ENCODE data around the gene UBTF.

The UBTF gene

DNA sequence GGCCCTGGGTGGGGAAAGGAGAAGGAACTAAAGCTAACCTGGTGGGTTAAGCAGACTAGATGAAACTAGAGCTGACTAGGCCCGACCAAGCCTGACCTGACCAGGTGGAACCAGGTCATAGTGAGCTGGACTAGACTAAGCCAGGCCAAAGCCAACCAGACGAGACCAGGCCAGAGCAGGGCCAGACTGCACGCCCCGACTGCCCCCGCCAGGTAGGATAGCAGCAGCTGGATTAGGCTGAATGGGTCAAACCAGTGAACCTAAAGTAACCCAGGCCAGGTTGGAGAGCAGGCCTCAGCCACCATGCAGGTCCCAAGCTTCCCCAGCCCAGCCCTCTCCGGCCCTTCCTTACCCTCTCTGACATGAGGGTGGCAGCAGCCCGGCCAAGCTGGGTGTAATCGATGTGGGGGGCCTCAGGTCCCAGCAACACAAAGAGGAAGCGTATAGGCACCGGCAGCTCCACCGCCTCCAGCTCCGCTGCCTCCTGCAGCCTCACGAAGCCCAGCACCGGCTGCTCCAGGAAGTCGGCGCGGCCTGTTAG is 39.4 kb upstream of the UBTF start:
- H3K27ac ChIP-seq: no peak overlapping the region
- no peaks in the 10 kb centered on the region for H3K27me3 ChIP-seq (ENCODE audit: control insufficient read depth, insufficient read depth, low read length)
- H3K4me1 ChIP-seq: no peaks in the 10 kb centered on the region
- no peak overlapping the region for H3K9ac ChIP-seq
- H3K4me2 ChIP-seq (ENCODE audit: low read length): no peak overlapping the region
- no peak overlapping the region for H3K4me3 ChIP-seq (ENCODE audit: low read depth, low read length)
- no peak for TF ChIP-seq CTCF (IDR thresholded peaks at IDR 0.05)
- H3K9me3 ChIP-seq (ENCODE audit: control insufficient read depth, low read length): no peaks in the 10 kb centered on the region
- no peaks in the 10 kb centered on the region for H3K79me2 ChIP-seq
- H3K36me3 ChIP-seq (ENCODE audit: control insufficient read depth, insufficient read depth, low read length): no peaks in the 10 kb centered on the region
- H2AFZ ChIP-seq: no peak overlapping the region

DNA sequence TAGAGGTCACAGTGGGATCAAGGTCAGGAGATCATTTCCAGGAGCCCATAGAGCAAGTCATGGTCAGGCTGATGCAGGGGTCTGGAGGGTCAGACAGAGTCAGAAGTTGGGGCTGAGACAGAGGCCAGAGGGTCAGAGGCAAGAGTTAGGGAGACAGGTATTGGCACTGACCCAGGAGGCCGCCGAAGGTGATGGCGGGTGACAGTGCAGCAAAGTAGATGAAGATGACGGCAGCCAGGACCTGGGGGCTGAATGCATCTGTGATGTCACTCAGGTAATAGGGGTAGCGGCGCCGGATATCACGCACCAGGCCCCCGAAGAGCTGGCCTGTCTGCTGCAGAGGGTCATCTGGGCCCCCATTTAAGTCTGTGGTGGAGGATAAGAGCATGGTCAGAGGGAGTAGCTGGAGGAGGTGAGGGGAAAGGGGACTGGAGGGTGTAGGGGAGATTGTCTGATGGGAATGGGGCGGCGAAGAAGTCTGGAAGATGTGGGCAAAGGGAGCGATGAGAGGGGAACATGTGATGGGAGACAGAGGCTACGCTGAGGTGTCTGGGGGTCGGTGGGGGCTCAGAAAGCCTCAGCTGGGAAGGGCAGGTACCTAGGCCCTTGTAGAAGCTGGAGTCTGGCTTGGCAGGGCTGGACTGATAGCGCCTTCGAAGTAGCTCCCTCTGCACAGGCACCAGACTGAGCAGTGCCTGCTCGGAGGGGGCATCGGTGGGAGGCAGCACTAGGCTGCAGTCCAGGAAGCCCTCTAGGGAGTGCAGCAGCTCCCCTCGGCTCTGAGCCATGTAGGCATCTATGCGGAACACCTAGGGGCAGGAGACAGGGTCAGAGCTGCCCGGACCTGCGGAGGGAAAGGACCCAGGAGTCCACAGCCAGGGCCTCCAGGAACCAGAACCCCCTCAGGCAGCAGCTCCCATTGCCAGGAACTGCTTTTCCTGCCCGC is 38.6 kb upstream of the UBTF start:
- Histone ChIP-seq H3K9ac (no peak overlapping the region), H3K36me3 (ENCODE audit: control insufficient read depth, insufficient read depth, low read length) (no peaks in the 10 kb centered on the region), H3K79me2 (no peaks in the 10 kb centered on the region), H3K27me3 (ENCODE audit: control insufficient read depth, insufficient read depth, low read length) (no peaks in the 10 kb centered on the region), H3K27ac (no peak overlapping the region), H2AFZ (no peak overlapping the region), H3K9me3 (ENCODE audit: control insufficient read depth, low read length) (no peaks in the 10 kb centered on the region), H3K4me1 (no peaks in the 10 kb centered on the region), H3K4me2 (ENCODE audit: low read length) (no peak overlapping the region), H3K4me3 (ENCODE audit: low read depth, low read length) (no peak overlapping the region)
- no peak for TF ChIP-seq CTCF (IDR thresholded peaks at IDR 0.05)

- no peaks in the 10 kb centered on the region for H3K27me3 ChIP-seq (ENCODE audit: control insufficient read depth, insufficient read depth, low read length)
- no peaks in the 10 kb centered on the region for H3K9me3 ChIP-seq (ENCODE audit: control insufficient read depth, low read length)
- H2AFZ ChIP-seq: no peak overlapping the region
- H3K36me3 ChIP-seq (ENCODE audit: control insufficient read depth, insufficient read depth, low read length): no peaks in the 10 kb centered on the region
- TF ChIP-seq CTCF (IDR thresholded peaks at IDR 0.05): no peak
- H3K9ac ChIP-seq: no peak overlapping the region
- no peak overlapping the region for H3K4me2 ChIP-seq (ENCODE audit: low read length)
- no peaks in the 10 kb centered on the region for H3K4me1 ChIP-seq
- no peak overlapping the region for H3K27ac ChIP-seq
- no peak overlapping the region for H3K4me3 ChIP-seq (ENCODE audit: low read depth, low read length)
- no peaks in the 10 kb centered on the region for H3K79me2 ChIP-seq
Measured at GRCh38 chr17:44256671-44257070, 37.2 kb upstream of the UBTF start.

- Histone ChIP-seq H3K27me3 (ENCODE audit: control insufficient read depth, insufficient read depth, low read length) (no peaks in the 10 kb centered on the region), H3K4me2 (ENCODE audit: low read length) (no peak overlapping the region), H3K9ac (no peak overlapping the region), H3K4me1 (no peaks in the 10 kb centered on the region), H2AFZ (no peak overlapping the region), H3K79me2 (no peaks in the 10 kb centered on the region), H3K27ac (no peak overlapping the region), H3K36me3 (ENCODE audit: control insufficient read depth, insufficient read depth, low read length) (no peaks in the 10 kb centered on the region), H3K4me3 (ENCODE audit: low read depth, low read length) (no peak overlapping the region), H3K9me3 (ENCODE audit: control insufficient read depth, low read length) (no peaks in the 10 kb centered on the region)
- TF ChIP-seq CTCF (IDR thresholded peaks at IDR 0.05): no peak
Measured at GRCh38 chr17:44255915-44256314, 36.4 kb upstream of the UBTF start.

Measured in parathyroid adenoma (tissue), 2 donors.